Measurements from ENCODE around the gene TMEM272.

GRCh38 chr13:51768976-51769375 is 76.0 kb downstream of the TMEM272 start:
- TF ChIP-seq CTCF (IDR thresholded peaks at IDR 0.05) (no peak), POLR2AphosphoS5 (IDR thresholded peaks at IDR 0.05) (no peak), POLR2A (IDR thresholded peaks at IDR 0.05) (no peak), EP300 (IDR thresholded peaks at IDR 0.05) (no peak)

Measured in stomach (tissue), 4 donors.